GM18517 (cell line): ENCODE measurements around the gene PRPS1.
"Not testable (repeated sequence)": the region's sequence is repeated elsewhere in the genome, so short reads cannot be mapped to it uniquely, and the experiment has no call there.

Experiments used
- ATAC-seq: cut with Tn5 transposase; IDR thresholded peaks from one replicate; pipeline ENCODE4 v1.9.1; 2021; ENCODE audit warnings: mild to moderate bottlenecking, moderate library complexity; ENCODE audit not compliant: unreplicated experiment

PRPS1 gene

DNA sequence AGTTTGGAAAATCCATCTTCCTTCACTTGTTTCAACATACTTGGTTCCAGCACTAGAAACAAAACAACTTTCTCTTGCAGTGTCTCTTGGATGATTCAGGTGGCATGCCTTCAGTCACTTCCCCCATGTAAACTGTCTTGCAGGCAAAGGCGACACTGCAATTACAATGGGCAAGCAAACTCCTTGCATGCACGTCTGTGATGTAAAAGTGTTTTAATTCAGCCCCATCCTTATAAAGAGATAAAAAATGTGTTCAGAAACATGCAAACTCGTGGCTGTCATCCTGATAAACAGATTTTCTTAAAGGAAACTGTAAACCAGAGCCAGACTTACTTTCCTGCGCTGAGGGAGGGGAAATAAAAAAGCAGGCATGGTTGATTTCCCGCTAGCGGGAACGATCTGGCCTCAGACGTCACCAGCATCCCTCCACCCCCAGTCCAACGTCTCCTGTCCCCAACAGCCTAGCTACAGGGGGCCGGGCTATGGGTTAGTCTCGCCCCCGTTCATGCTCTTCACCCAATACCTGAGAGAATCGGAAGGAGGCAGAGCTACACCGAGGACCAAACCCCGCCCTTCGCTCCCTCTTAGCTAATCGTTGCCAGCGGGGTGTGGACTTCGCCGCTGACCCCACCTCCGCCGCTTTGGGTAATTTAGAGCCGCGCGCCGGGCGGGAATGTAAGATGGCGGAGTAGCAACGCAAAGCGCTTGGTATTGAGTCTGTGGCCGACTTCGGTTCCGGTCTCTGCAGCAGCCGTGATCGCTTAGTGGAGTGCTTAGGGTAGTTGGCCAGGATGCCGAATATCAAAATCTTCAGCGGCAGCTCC is at the start of gene PRPS1:
Gene PRPS1 (plus strand): TSS at position 673 of the 824 bp plus-strand sequence. CDS start 119 bp downstream, at position 792.
- ATAC-seq: peak; percentile 99

GRCh38 chrX:107579956-107580355 is 48.4 kb upstream of the PRPS1 start:
- no peak for ATAC-seq

- ATAC-seq: no peak
These were observed 46.4 kb upstream of the PRPS1 start for GRCh38 chrX:107581923-107582322.

GRCh38 chrX:107589243-107589642 is 39.1 kb upstream of the PRPS1 start:
- no peak for ATAC-seq

DNA sequence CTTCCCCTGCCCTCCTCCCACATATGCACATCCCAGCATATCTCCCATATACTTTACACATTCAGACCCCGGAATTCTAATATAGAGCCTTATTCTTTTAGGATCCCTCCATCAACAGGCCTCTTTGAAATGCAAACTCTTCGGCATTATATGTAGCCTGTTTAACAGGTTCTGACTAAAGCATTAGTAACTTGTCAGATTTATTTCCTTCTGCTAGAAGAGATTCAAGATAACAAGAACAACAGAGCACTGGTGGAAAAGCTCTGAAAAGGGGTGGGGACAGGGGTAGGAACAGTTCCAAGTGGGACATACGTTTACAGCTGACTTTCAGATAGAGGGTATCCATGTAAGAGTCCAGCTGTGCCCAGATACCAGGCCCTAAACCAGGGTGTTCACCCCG is 31.7 kb upstream of the PRPS1 start:
- ATAC-seq: no peak

DNA sequence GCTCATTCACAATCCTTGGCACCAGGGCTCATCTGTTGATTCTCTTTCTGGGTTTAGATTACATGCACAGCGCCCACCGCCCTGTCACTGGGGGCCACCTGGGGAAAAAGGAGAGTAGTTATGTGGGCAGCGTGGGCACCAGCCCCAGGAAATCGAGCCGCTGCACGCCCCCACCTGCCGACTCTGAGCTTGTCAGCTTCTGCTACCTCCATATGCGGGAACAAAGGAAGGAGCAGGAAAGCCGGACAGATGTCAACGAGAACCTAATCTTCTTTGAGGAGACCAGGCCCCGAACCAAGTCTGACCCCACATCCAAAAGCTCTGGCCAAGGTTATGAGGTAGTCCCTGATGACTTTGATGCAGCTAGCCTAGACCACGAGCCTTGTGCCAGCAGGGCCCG is 31.0 kb upstream of the PRPS1 start:
- ATAC-seq: no peak

DNA sequence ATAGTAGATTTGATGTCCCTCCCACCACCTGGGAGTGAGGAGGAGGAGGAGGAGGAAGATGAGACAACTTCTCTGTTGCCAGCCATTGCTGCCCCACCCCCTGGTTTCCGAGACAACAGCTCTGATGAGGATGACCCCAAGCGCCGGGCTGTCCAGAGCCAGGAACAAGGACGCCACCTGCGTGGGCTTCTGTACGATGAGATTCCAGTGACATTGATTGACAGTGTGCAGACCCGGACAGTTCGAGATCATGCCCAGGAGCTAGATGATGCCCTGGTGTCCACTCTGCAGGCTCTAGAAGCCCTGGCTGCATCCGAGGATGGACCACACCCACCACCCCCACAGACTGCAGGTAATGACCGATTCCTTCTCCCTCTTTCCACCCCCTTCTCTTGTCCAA is 30.5 kb upstream of the PRPS1 start:
- ATAC-seq: no peak

GRCh38 chrX:107599450-107599861 is 28.9 kb upstream of the PRPS1 start:
- no peak for ATAC-seq

DNA sequence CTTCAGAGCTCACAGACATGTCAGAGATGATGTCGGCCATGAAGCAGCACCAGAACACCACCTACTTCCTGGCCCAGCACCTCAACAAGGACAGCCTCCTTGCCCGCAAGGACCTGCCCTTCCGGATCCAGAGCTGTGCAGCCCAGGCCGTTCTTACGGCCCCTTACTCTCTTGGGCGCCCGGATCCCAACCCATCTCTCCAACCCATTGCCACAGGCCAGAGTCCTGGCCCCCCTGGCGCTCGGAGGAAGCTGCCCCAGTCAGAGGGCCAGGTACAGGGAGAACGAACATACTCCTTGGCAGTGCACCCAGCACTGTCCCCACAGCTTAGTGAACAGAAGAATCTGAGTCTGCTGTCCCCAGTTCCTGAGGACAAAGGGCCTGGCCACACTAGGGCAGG is 27.9 kb upstream of the PRPS1 start:
- ATAC-seq: no peak

- no peak for ATAC-seq
These were observed 27.0 kb upstream of the PRPS1 start for GRCh38 chrX:107601326-107601725.

- ATAC-seq: no peak
These were observed 26.6 kb upstream of the PRPS1 start for GRCh38 chrX:107601759-107602158.

DNA sequence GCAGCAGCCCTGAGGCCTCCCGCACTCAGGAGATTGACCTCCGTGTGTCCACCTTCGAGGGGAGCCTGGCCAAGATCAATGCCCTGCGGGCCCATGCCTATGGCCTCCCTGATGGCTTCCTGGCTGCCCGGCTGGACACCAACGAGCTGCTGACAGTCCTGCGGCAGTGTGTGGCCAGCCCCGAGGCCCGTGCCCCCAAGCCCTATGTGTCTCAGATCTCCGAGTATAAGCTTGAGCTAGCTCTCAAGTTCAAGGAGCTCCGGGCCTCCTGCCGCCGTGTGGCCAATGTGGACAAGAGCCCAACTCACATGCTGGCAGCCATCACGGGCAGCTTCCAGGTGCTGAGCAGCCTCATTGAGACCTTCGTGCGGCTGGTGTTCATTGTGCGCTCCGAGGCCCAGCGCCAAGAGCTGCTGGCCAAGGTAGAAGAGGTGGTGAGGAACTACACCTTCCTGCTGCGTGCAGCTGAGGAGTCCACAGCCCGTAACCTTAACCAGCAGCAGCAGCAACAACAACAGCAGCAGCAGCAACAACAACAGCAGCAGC is 25.5 kb upstream of the PRPS1 start:
- no peak for ATAC-seq

DNA sequence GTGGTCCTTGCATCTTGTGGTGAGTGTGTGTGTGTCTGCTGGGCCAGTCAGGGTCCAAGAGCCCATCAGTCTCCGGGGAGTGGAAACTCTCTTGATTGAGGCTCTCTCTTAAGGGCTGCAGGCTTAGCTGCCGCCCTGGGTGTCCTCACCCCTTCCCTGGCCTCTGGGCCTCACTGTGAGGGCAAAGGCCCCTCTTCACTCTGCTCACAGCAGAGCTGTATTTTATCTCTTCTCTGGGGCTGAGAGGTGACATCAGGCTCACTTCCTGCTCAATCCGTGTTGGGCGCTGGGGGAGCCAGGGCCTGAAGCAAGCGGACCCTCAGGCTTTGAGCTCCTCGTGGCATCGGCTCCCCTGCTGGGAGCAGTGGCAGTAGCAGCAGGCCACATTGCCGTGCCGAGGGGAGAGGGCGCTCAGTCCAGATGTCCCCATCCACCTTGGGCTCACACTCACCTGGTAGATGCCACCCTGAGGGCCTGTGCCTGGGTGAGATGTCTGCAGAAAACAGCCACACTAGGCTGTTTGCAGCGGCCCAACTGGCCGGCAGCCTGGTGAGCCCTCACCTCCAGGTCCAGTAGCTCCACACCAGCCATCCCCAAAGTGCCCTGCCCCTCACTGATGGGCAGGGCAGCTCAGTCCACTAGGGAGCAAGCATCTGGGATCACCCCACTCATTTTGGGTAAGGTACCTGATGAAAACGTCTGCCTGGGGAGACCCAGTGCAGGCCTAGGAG is 24.7 kb upstream of the PRPS1 start:
- no peak for ATAC-seq

DNA sequence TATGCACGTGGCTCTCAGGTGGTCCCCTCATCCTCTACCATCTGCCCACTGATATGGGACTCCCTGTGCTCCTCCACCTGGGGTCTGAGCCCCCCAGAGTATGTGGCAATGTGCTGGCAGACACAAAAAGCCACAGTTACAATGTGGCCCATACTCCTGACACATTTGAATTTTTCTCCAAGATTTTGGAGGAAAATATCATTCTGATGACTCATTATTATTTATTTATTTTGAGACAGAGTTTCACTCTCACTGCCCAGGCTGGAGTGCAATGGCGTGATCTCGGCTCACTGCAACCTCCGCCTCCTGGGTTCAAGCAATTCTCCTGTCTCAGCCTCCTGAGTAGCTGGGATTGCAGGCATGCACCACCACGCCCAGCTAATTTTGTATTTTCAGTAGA is 19.2 kb upstream of the PRPS1 start:
- not testable (repeated sequence) for ATAC-seq

GRCh38 chrX:107610667-107611066 is 17.6 kb upstream of the PRPS1 start:
- ATAC-seq: no peak

- ATAC-seq: no peak
These were observed 8.4 kb upstream of the PRPS1 start for GRCh38 chrX:107619885-107620322.

DNA sequence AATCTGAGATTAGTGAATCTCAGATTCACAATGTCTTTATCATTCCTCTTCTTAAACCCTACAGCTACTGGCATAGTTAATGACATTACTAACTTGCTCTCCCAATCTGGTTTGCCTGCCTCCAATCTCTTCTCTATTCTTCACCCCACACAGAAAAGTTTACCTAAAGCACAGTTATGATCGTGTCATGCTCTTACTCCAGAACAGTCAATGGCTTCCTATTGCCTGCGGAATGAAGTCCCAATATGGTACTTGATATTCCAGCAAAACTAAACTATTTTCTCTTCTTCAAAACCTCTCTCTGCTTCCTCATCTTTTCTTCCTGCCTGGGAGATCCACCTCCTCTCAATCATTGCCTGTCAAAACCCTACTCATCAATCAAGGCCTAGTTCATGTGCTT is 3.4 kb upstream of the PRPS1 start:
- no peak for ATAC-seq

- no peak for ATAC-seq
These were observed 2.6 kb upstream of the PRPS1 start for GRCh38 chrX:107625739-107626138.

- no peak for ATAC-seq
These were observed 1.8 kb upstream of the PRPS1 start for GRCh38 chrX:107626481-107626880.

- no peak for ATAC-seq
These were observed 1.4 kb upstream of the PRPS1 start for GRCh38 chrX:107626916-107627315.

DNA sequence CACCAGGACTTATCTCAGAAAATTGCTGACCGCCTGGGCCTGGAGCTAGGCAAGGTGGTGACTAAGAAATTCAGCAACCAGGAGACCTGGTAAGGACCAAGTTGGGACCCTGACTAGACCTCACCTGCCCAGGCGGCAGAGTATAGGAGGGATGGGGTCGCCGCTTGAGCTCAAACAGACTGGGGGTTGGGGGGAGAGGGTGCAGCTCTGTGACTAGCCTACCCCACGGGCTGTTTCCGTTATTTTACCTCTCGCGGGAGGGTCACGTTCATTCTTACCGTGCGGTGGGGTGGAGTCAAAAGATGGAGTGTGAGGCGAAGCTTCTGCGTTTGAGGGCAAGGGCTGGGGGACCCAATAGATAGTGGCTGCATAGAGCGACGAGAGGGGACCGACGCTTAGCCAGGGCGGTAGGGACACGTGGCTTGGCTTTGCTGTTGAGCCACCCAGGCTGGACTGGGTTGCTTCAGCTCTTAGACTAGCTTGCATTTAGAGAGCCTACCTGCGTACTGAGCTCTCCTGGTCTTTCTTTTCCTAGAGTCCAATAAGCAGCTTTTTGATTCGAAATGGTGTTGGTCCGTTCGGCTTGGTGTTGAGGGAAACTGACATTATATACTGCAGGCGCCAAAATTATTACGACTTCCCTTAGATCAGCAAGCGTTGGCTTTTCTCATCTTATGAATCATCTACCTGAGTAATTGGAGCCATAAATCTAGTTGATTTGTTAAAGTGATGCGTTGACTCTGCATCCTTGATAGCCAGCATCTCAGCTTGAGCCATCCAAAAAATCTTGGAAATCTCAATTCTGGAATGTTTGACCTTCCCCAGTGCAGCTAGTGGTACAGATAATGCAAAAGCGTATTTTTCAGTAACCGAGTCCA is 591 bp downstream of the PRPS1 start:
- peak; percentile 36 for ATAC-seq
